Ishikawa (cell line): ENCODE results near the gene KIAA0825.

Source experiments
- EP300 ChIP-seq: IDR thresholded peaks from 2 replicates; pipeline ENCODE4 v1.6.1; 2012; ENCODE audit warnings: borderline replicate concordance
- TAF1 ChIP-seq: IDR thresholded peaks from 2 replicates; pipeline ENCODE4 v1.6.1; 2012; ENCODE audit warnings: low read depth, mild to moderate bottlenecking
- TCF12 ChIP-seq: IDR thresholded peaks from 2 replicates; pipeline ENCODE4 v1.6.1; 2012; ENCODE audit warnings: low read depth
- TF ChIP-seq, protein P1 (sequence below): IDR thresholded peaks from 2 replicates; pipeline ENCODE4 v1.6.1; 2012; ENCODE audit warnings: low read depth, mild to moderate bottlenecking

DNA sequence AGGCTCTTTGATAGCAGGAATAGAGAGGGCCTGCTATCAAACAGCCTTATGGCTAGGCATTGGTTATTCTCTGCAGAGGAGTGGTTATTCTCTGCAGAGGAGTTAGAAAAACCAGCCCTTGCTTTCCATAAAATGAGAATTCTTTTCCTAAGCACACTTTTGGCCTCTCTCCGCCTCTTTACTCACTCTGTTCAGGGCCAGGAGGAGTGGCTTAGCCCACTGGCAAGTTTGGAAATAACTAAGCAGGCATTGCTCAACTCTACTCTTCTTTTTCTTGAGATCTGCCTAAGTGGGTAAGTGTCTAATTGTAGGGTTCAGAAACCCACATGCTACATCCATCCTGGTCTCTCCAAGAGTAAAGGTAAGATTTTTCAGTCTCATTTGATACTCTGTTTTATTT is 341.7 kb downstream of the KIAA0825 start:
- TF ChIP-seq, protein P1, sequence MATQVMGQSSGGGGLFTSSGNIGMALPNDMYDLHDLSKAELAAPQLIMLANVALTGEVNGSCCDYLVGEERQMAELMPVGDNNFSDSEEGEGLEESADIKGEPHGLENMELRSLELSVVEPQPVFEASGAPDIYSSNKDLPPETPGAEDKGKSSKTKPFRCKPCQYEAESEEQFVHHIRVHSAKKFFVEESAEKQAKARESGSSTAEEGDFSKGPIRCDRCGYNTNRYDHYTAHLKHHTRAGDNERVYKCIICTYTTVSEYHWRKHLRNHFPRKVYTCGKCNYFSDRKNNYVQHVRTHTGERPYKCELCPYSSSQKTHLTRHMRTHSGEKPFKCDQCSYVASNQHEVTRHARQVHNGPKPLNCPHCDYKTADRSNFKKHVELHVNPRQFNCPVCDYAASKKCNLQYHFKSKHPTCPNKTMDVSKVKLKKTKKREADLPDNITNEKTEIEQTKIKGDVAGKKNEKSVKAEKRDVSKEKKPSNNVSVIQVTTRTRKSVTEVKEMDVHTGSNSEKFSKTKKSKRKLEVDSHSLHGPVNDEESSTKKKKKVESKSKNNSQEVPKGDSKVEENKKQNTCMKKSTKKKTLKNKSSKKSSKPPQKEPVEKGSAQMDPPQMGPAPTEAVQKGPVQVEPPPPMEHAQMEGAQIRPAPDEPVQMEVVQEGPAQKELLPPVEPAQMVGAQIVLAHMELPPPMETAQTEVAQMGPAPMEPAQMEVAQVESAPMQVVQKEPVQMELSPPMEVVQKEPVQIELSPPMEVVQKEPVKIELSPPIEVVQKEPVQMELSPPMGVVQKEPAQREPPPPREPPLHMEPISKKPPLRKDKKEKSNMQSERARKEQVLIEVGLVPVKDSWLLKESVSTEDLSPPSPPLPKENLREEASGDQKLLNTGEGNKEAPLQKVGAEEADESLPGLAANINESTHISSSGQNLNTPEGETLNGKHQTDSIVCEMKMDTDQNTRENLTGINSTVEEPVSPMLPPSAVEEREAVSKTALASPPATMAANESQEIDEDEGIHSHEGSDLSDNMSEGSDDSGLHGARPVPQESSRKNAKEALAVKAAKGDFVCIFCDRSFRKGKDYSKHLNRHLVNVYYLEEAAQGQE: no peak
- TF ChIP-seq TAF1: no peak
- TF ChIP-seq EP300: no peak
- no peak for TF ChIP-seq TCF12
